Measurements from ENCODE around the gene PCNX1. TPM values are rescaled to one million over a fixed set of nuclear protein-coding genes. Genes with fewer than 3 reads are reported as not detected.

PCNX1 gene
- total and polyA plus RNA-seq, 5 donors from 2014 or later: 16.4 to 202 (median 21.1) TPM

GRCh38 chr14:71150737-71151136 lies 243.5 kb downstream of the PCNX1 start:
- Histone ChIP-seq H3K4me3 (ENCODE audit: low read depth, low read length) (no peak overlapping the region), H3K9me3 (ENCODE audit: control insufficient read depth in 2 of 2, low read length in 2 of 2) (peaks cover 8 to 23% of the 10 kb centered on the region in 2 experiments), H3K27ac (ENCODE audit: insufficient read depth, low read length, poor library complexity, severe bottlenecking) (no peak overlapping the region), H3K36me3 (ENCODE audit: control insufficient read depth, insufficient read depth, low read length) (no peaks in the 10 kb centered on the region), H3K27me3 (ENCODE audit: control insufficient read depth, insufficient read depth, low read length) (no peaks in the 10 kb centered on the region), H3K4me1 (ENCODE audit: control insufficient read depth, insufficient read depth, low read length, poor library complexity, severe bottlenecking) (no peaks in the 10 kb centered on the region)
- Mint-ChIP-seq H3K4me1 (no peaks in the 10 kb centered on the region), H3K27ac (no peak overlapping the region), H3K27me3 (peaks cover 4% of the 10 kb centered on the region), H3K9me3 (peaks cover 0 to 31% (median 8%) of the 10 kb centered on the region in 7 donors), H3K36me3 (no peaks in the 10 kb centered on the region), H3K4me3 (no peak overlapping the region)
- no peak for DNase-seq
- no peak for ATAC-seq (ENCODE audit: low read depth in 2 of 2)

GRCh38 chr14:71155743-71156142 lies 248.5 kb downstream of the PCNX1 start:
- H3K4me1 ChIP-seq (ENCODE audit: control insufficient read depth, insufficient read depth, low read length, poor library complexity, severe bottlenecking): no peaks in the 10 kb centered on the region
- no peak for ATAC-seq (ENCODE audit: low read depth in 2 of 2)
- Mint-ChIP-seq H3K27ac (no peak overlapping the region), H3K27me3 (peaks cover 4% of the 10 kb centered on the region), H3K36me3 (no peaks in the 10 kb centered on the region), H3K4me1 (no peaks in the 10 kb centered on the region), H3K9me3 (peaks cover 0 to 13% (median 4%) of the 10 kb centered on the region in 7 donors), H3K4me3 (no peak overlapping the region)
- no peak for DNase-seq
- H3K4me3 ChIP-seq (ENCODE audit: low read depth, low read length): no peak overlapping the region
- H3K36me3 ChIP-seq (ENCODE audit: control insufficient read depth, insufficient read depth, low read length): no peaks in the 10 kb centered on the region
- H3K27me3 ChIP-seq (ENCODE audit: control insufficient read depth, insufficient read depth, low read length): peaks cover 2% of the 10 kb centered on the region
- no peak overlapping the region for H3K27ac ChIP-seq (ENCODE audit: insufficient read depth, low read length, poor library complexity, severe bottlenecking)
- peaks cover 3 to 10% of the 10 kb centered on the region in 2 experiments for H3K9me3 ChIP-seq (ENCODE audit: control insufficient read depth in 2 of 2, low read length in 2 of 2)

- H3K27me3 ChIP-seq (ENCODE audit: control insufficient read depth, insufficient read depth, low read length): peaks cover 2% of the 10 kb centered on the region
- H3K36me3 Mint-ChIP-seq: no peaks in the 10 kb centered on the region
- no peak overlapping the region for H3K27ac Mint-ChIP-seq
- H3K4me3 ChIP-seq (ENCODE audit: low read depth, low read length): no peak overlapping the region
- H3K4me1 Mint-ChIP-seq: peaks cover 0 to 5% (median 3%) of the 10 kb centered on the region in 4 donors
- H3K4me1 ChIP-seq (ENCODE audit: control insufficient read depth, insufficient read depth, low read length, poor library complexity, severe bottlenecking): peaks cover 1% of the 10 kb centered on the region
- no peaks in the 10 kb centered on the region for H3K36me3 ChIP-seq (ENCODE audit: control insufficient read depth, insufficient read depth, low read length)
- H3K27ac ChIP-seq (ENCODE audit: insufficient read depth, low read length, poor library complexity, severe bottlenecking): no peak overlapping the region
- H3K9me3 Mint-ChIP-seq: peaks cover 0 to 3% (median 0%) of the 10 kb centered on the region in 7 donors
- no peaks in the 10 kb centered on the region for H3K9me3 ChIP-seq (ENCODE audit: control insufficient read depth in 2 of 2, low read length in 2 of 2)
- H3K27me3 Mint-ChIP-seq: no peaks in the 10 kb centered on the region
- DNase-seq: no peak
- no peak for ATAC-seq (ENCODE audit: low read depth in 2 of 2)
- H3K4me3 Mint-ChIP-seq: no peak overlapping the region
Measured at GRCh38 chr14:71163050-71163841, 256.0 kb downstream of the PCNX1 start.

GRCh38 chr14:71163842-71164629 lies 256.8 kb downstream of the PCNX1 start:
- no peak overlapping the region for H3K4me3 ChIP-seq (ENCODE audit: low read depth, low read length)
- Mint-ChIP-seq H3K4me1 (peaks cover 4 to 13% (median 8%) of the 10 kb centered on the region in 4 donors), H3K4me3 (no peak overlapping the region), H3K27me3 (no peaks in the 10 kb centered on the region), H3K36me3 (no peaks in the 10 kb centered on the region), H3K9me3 (peaks cover 0 to 3% (median 0%) of the 10 kb centered on the region in 7 donors), H3K27ac (no peak overlapping the region)
- no peaks in the 10 kb centered on the region for H3K9me3 ChIP-seq (ENCODE audit: control insufficient read depth in 2 of 2, low read length in 2 of 2)
- DNase-seq: no peak
- H3K4me1 ChIP-seq (ENCODE audit: control insufficient read depth, insufficient read depth, low read length, poor library complexity, severe bottlenecking): peaks cover 9% of the 10 kb centered on the region
- ATAC-seq (ENCODE audit: low read depth in 2 of 2): no peak
- no peak overlapping the region for H3K27ac ChIP-seq (ENCODE audit: insufficient read depth, low read length, poor library complexity, severe bottlenecking)
- no peaks in the 10 kb centered on the region for H3K36me3 ChIP-seq (ENCODE audit: control insufficient read depth, insufficient read depth, low read length)
- H3K27me3 ChIP-seq (ENCODE audit: control insufficient read depth, insufficient read depth, low read length): peaks cover 2% of the 10 kb centered on the region

Other genes with a start within 250 kb of the PCNX1 start
- gene MAP3K9, start 97.9 kb upstream of the PCNX1 start, total RNA-seq: 15.7 TPM
- gene MAP3K9, start 97.9 kb upstream of the PCNX1 start, polyA plus RNA-seq: 1 to 10 TPM; 1.1 to 1.7 (median 1.4) TPM

Data from CD4-positive, CD25-positive, alpha-beta regulatory T cell (primary cell).